Epithelial cell of esophagus (primary cell): ENCODE measurements around the gene ATAD3A.
"Not testable (repeated sequence)": the region's sequence is repeated elsewhere in the genome, so short reads cannot be mapped to it uniquely, and the experiment has no call there.

Experiments
- DNase-seq: peaks from one replicate; pipeline ENCODE4 v3.0.0; 2010; ENCODE audit warnings: low read depth
- H3K4me3 ChIP-seq: 2 replicates; pipeline ENCODE4 v1.5.1; 2011; ENCODE audit warnings: mild to moderate bottlenecking, low read length, control low read depth
- CTCF ChIP-seq: IDR thresholded peaks from 2 replicates; pipeline ENCODE4 v1.5.1; 2011; ENCODE audit warnings: low read depth, mild to moderate bottlenecking, low read length, control low read depth, inconsistent platforms; ENCODE audit not compliant: insufficient read depth; ENCODE audit errors: missing control alignments

Gene ATAD3A

GRCh38 chr1:1552263-1552639 is 40.3 kb downstream of the ATAD3A start:
- TF ChIP-seq CTCF: no peak
- DNase-seq: no peak
- no peak overlapping the region for H3K4me3 ChIP-seq

- no peak for TF ChIP-seq CTCF
- no peak overlapping the region for H3K4me3 ChIP-seq
- no peak for DNase-seq
Observed at GRCh38 chr1:1553821-1554494, 42.0 kb downstream of the ATAD3A start.

GRCh38 chr1:1554550-1554925 is 42.6 kb downstream of the ATAD3A start:
- H3K4me3 ChIP-seq: no peak overlapping the region
- no peak for TF ChIP-seq CTCF
- no peak for DNase-seq

- no peak overlapping the region for H3K4me3 ChIP-seq
- DNase-seq: peak; percentile 73
- TF ChIP-seq CTCF: no peak
Observed at GRCh38 chr1:1554926-1555915, 43.3 kb downstream of the ATAD3A start.

GRCh38 chr1:1556505-1556904 is 44.5 kb downstream of the ATAD3A start:
- H3K4me3 ChIP-seq: no peak overlapping the region
- no peak for TF ChIP-seq CTCF
- DNase-seq: no peak

GRCh38 chr1:1556961-1557360 is 45.0 kb downstream of the ATAD3A start:
- DNase-seq, H3K4me3 ChIP-seq: not testable (repeated sequence)

- H3K4me3 ChIP-seq: not testable (repeated sequence)
Observed at GRCh38 chr1:1557688-1558087, 45.7 kb downstream of the ATAD3A start.

GRCh38 chr1:1558591-1558990 is 46.6 kb downstream of the ATAD3A start:
- H3K4me3 ChIP-seq: no peak overlapping the region
- TF ChIP-seq CTCF: no peak
- no peak for DNase-seq

More at GRCh38 chr1:1557688-1558087, 45.7 kb downstream of the ATAD3A start:
- DNase-seq: not testable (repeated sequence)
